Measurements from ENCODE around the gene OCSTAMP. TPM values are rescaled to one million over a fixed set of nuclear protein-coding genes. Genes with fewer than 3 reads are reported as not detected.

The OCSTAMP gene, protein sequence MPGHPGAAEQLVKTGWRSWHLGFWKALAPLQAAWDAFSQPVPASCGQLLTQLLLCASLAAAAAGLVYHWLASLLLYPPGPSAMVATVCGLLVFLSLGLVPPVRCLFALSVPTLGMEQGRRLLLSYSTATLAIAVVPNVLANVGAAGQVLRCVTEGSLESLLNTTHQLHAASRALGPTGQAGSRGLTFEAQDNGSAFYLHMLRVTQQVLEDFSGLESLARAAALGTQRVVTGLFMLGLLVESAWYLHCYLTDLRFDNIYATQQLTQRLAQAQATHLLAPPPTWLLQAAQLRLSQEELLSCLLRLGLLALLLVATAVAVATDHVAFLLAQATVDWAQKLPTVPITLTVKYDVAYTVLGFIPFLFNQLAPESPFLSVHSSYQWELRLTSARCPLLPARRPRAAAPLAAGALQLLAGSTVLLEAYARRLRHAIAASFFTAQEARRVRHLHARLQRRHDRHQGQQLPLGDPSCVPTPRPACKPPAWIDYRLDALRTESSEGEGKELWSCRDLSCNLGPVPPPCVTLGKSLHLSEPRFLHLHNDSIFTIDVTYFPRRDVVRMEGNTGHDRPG
- total RNA-seq = not detected

- intact Hi-C loops (cut with DNase I) = no loop called here
- no peaks in the 10 kb centered on the region for H3K27me3 ChIP-seq
- no peak within 1 kb of the TSS for H3K4me3 ChIP-seq
- H3K9me3 ChIP-seq = no peaks in the 10 kb centered on the region
- DNase-seq (no peak), ATAC-seq (no peak)
- no peak within 1 kb of the TSS for H3K27ac ChIP-seq
- H3K36me3 ChIP-seq (replicated peaks in 1 of 2; ENCODE audit: insufficient read depth in 1 of 2, low read depth in 2 of 2) = no peaks in the 10 kb centered on the region
- no peaks in the 10 kb centered on the region for H3K4me1 ChIP-seq
- no peak for TF ChIP-seq CTCF (IDR thresholded peaks at IDR 0.05)
- no peak for TF ChIP-seq POLR2A (IDR thresholded peaks at IDR 0.05)
- WGBS, 2 donors = 67 to 74% methylated on average over 9 of the region's 9 CpGs
Measured at GRCh38 chr20:46550461-46550860, at the start of gene OCSTAMP. Gene OCSTAMP (minus strand): TSS chr20:46550654. CDS start chr20:46550560, 94 bp downstream.

- no peak for DNase-seq
- no peak for ATAC-seq
- H3K27me3 ChIP-seq = no peaks in the 10 kb centered on the region
- TF ChIP-seq CTCF (IDR thresholded peaks at IDR 0.05) (no peak), POLR2A (IDR thresholded peaks at IDR 0.05) (no peak)
- intact Hi-C loops (cut with DNase I) = no loop called here
- H3K4me3 ChIP-seq = no peak overlapping the region
- H3K36me3 ChIP-seq (replicated peaks in 1 of 2; ENCODE audit: insufficient read depth in 1 of 2, low read depth in 2 of 2) = no peaks in the 10 kb centered on the region
- H3K27ac ChIP-seq = no peak overlapping the region
- 81 to 84% methylated on average over 8 of the region's 8 CpGs for WGBS, 2 donors
- H3K9me3 ChIP-seq = no peaks in the 10 kb centered on the region
- no peaks in the 10 kb centered on the region for H3K4me1 ChIP-seq
Measured at GRCh38 chr20:46599227-46599987, 49.0 kb upstream of the OCSTAMP start.

DNA sequence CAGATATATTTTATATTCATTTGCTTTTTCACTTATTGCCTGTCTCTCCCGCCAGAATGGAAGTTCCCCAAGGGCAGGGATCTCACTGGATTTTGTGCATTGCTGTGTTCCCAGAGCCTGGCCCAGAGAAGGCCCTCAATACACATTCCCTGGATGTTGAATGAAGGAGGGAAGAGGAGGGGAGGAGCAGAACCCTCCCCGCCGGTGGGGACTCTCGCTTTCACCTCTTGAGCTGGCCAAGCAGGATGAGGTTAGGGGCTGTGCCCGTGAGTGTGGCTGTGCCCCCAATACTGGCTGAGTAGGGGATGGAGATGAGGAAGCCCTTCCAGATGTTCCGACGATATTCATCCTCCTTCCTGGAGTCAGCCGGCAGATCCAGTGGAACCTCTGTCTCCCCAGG is 45.5 kb upstream of the OCSTAMP start:
- H3K4me3 ChIP-seq = no peak overlapping the region
- WGBS, 2 donors = 87 to 90% methylated on average over 7 to 8 of the region's 8 CpGs
- no peak overlapping the region for H3K27ac ChIP-seq
- intact Hi-C loops (cut with DNase I) = no loop called here
- TF ChIP-seq CTCF (IDR thresholded peaks at IDR 0.05) (no peak), POLR2A (IDR thresholded peaks at IDR 0.05) (no peak)
- ATAC-seq (no peak), DNase-seq (no peak)
- no peaks in the 10 kb centered on the region for H3K9me3 ChIP-seq
- H3K36me3 ChIP-seq (replicated peaks in 1 of 2; ENCODE audit: insufficient read depth in 1 of 2, low read depth in 2 of 2) = no peaks in the 10 kb centered on the region
- H3K27me3 ChIP-seq = no peaks in the 10 kb centered on the region
- no peaks in the 10 kb centered on the region for H3K4me1 ChIP-seq

DNA sequence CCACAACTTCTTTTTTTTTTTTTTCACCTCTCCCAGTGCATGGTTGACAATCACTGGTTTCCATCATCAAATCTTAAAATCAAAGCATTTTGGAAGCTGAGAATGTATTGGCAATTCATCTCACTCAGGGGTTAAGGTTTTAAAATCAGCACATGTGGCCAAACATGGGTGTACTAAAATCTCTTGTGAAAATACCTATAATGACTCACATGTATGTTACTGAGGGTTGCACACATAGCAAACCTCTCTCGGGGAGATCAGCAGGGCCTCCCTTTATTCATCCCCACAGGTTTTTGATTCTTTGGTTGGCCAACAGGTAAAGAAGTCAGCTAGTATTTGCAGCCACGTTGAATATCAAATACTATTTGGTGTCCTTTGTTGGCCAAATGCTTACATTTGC is 44.3 kb upstream of the OCSTAMP start:
- Histone ChIP-seq H3K27ac (no peak overlapping the region), H3K4me1 (no peaks in the 10 kb centered on the region), H3K27me3 (no peaks in the 10 kb centered on the region), H3K9me3 (no peaks in the 10 kb centered on the region), H3K4me3 (no peak overlapping the region), H3K36me3 (replicated peaks in 1 of 2; ENCODE audit: insufficient read depth in 1 of 2, low read depth in 2 of 2) (no peaks in the 10 kb centered on the region)
- DNase-seq (no peak), ATAC-seq (no peak)
- intact Hi-C loops (cut with DNase I) = no loop called here
- TF ChIP-seq POLR2A (IDR thresholded peaks at IDR 0.05) (no peak), CTCF (IDR thresholded peaks at IDR 0.05) (no peak)
- WGBS, 2 donors = 57 to 62% methylated on average over 2 of the region's 2 CpGs

Measured in body of pancreas (tissue), 4 donors.